ENCODE measurements around the gene ITGB2.
"Not testable (repeated sequence)": the region's sequence is repeated elsewhere in the genome, so short reads cannot be mapped to it uniquely, and the experiment has no call there.

Gene ITGB2

GRCh38 chr21:44925378-44925755 is 4.7 kb upstream of the ITGB2 start:
- DNase-seq, result no peak

GRCh38 chr21:44924606-44925377 is 4.1 kb upstream of the ITGB2 start:
- no peak for DNase-seq

GRCh38 chr21:44923480-44924084 is 2.9 kb upstream of the ITGB2 start:
- DNase-seq, result no peak

- DNase-seq, result no peak
Measured at GRCh38 chr21:44921928-44922327, 1.2 kb upstream of the ITGB2 start.

GRCh38 chr21:44919913-44920693 is 596 bp downstream of the ITGB2 start:
- DNase-seq, result no peak

- no peak for DNase-seq
Measured at GRCh38 chr21:44919111-44919912, 1.4 kb downstream of the ITGB2 start.

GRCh38 chr21:44918581-44919033 is 2.1 kb downstream of the ITGB2 start:
- peak; percentile 11 for DNase-seq

GRCh38 chr21:44918107-44918470 is 2.6 kb downstream of the ITGB2 start:
- no peak for DNase-seq

GRCh38 chr21:44917446-44918106 is 3.1 kb downstream of the ITGB2 start:
- DNase-seq, result no peak

GRCh38 chr21:44916965-44917364 is 3.7 kb downstream of the ITGB2 start:
- DNase-seq, result no peak

- no peak for DNase-seq
Measured at GRCh38 chr21:44914176-44914874, 6.4 kb downstream of the ITGB2 start.

- DNase-seq, result no peak
Measured at GRCh38 chr21:44913425-44914175, 7.1 kb downstream of the ITGB2 start.

- not testable (repeated sequence) for DNase-seq
Measured at GRCh38 chr21:44912506-44913412, 7.9 kb downstream of the ITGB2 start.

GRCh38 chr21:44912158-44912473 is 8.6 kb downstream of the ITGB2 start:
- DNase-seq, result no peak

GRCh38 chr21:44911384-44912157 is 9.1 kb downstream of the ITGB2 start:
- peak; percentile 96 for DNase-seq

- DNase-seq, result no peak
Measured at GRCh38 chr21:44911068-44911383, 9.7 kb downstream of the ITGB2 start.

- DNase-seq, result peak; percentile 48
Measured at GRCh38 chr21:44910229-44911067, 10.3 kb downstream of the ITGB2 start.

GRCh38 chr21:44909719-44910118 is 11.0 kb downstream of the ITGB2 start:
- no peak for DNase-seq
